SK-N-SH treated with all-trans-retinoic acid at 6 μM for 48 hours (cell line): ENCODE results near the gene SLC36A4.

ENCODE experiments used
- ARNTL ChIP-seq: fragments of 450-650 bp; formaldehyde crosslinking; IDR thresholded peaks from 2 replicates; pipeline ENCODE4 v1.5.0; 2020; ENCODE audit warnings: low read depth, mild to moderate bottlenecking, moderate library complexity, borderline replicate concordance
- BACH2 ChIP-seq: fragments of 250-450 bp; sonication (Bioruptor Pico); IDR thresholded peaks from 2 replicates; pipeline ENCODE4 v1.9.0; 2021; ENCODE audit warnings: mild to moderate bottlenecking, borderline replicate concordance
- CREB5 ChIP-seq: fragments of 250-450 bp; sonication (Bioruptor Pico); IDR thresholded peaks from 2 replicates; pipeline ENCODE4 v1.5.1; 2020; ENCODE audit warnings: low read depth, mild to moderate bottlenecking, moderate library complexity
- ESRRG ChIP-seq: fragments of 250-450 bp; sonication (Bioruptor Pico); IDR thresholded peaks from 2 replicates; pipeline ENCODE4 v1.6.1; 2021; ENCODE audit warnings: mild to moderate bottlenecking
- GLIS3 ChIP-seq: fragments of 250-450 bp; sonication (Bioruptor Pico); IDR thresholded peaks from 2 replicates; pipeline ENCODE4 v1.5.0; 2020; ENCODE audit warnings: mild to moderate bottlenecking, moderate library complexity
- ISL1 ChIP-seq: fragments of 250-450 bp; sonication (Bioruptor Pico); IDR thresholded peaks from 2 replicates; pipeline ENCODE4 v2.1.2; 2022; ENCODE audit warnings: mild to moderate bottlenecking, moderate library complexity
- PATZ1 ChIP-seq: fragments of 250-450 bp; sonication (Bioruptor Pico); IDR thresholded peaks from 2 replicates; pipeline ENCODE4 v1.8.0; 2020; ENCODE audit warnings: mild to moderate bottlenecking, moderate library complexity, borderline replicate concordance
- POU6F1 ChIP-seq: fragments of 250-450 bp; sonication (Bioruptor Pico); IDR thresholded peaks from 2 replicates; pipeline ENCODE4 v1.8.0; 2021; ENCODE audit warnings: low read depth, mild to moderate bottlenecking, moderate library complexity, borderline replicate concordance
- PPARA ChIP-seq: fragments of 250-450 bp; sonication (Bioruptor Pico); IDR thresholded peaks from 2 replicates; pipeline ENCODE4 v1.5.0; 2020; ENCODE audit warnings: mild to moderate bottlenecking, borderline replicate concordance
- RARB ChIP-seq: fragments of 250-450 bp; sonication (Bioruptor Pico); IDR thresholded peaks from 2 replicates; pipeline ENCODE4 v1.8.0; 2021; ENCODE audit warnings: mild to moderate bottlenecking, moderate library complexity
- ZFP3 ChIP-seq: fragments of 250-450 bp; sonication (Bioruptor Pico); IDR thresholded peaks from 2 replicates; pipeline ENCODE4 v1.5.0; 2020; ENCODE audit warnings: mild to moderate bottlenecking, moderate library complexity
- ZFP30 ChIP-seq: fragments of 450-650 bp; formaldehyde crosslinking; IDR thresholded peaks from 2 replicates; pipeline ENCODE4 v1.5.0; 2022; ENCODE audit warnings: mild to moderate bottlenecking, moderate library complexity
- ZNF565 ChIP-seq: fragments of 450-650 bp; formaldehyde crosslinking; conservative IDR thresholded peaks from 2 replicates; pipeline ENCODE4 v1.5.0; 2020; ENCODE audit warnings: low read depth, mild to moderate bottlenecking, moderate library complexity
- ZNF8 ChIP-seq: fragments of 450-650 bp; formaldehyde crosslinking; IDR thresholded peaks from 2 replicates; pipeline ENCODE4 v1.5.0; 2020; ENCODE audit warnings: mild to moderate bottlenecking, moderate library complexity

- TF ChIP-seq ZFP30 (no peak), ISL1 (no peak), ZFP3 (CRISPR knock-in tag) (no peak), PATZ1 (no peak), ZNF8 (CRISPR knock-in tag) (no peak), ZNF565 (no peak), BACH2 (CRISPR knock-in tag) (no peak), CREB5 (CRISPR knock-in tag) (no peak), ESRRG (CRISPR knock-in tag) (no peak), ARNTL (CRISPR knock-in tag) (no peak), POU6F1 (CRISPR knock-in tag) (no peak), GLIS3 (CRISPR knock-in tag) (no peak), PPARA (no peak), RARB (CRISPR knock-in tag) (no peak)
These were observed 80.2 kb downstream of the SLC36A4 start for GRCh38 chr11:93117565-93117964.
